ENCODE results near the gene RBM20.

The RBM20 gene

GRCh38 chr10:110742801-110743200 lies 98.7 kb downstream of the RBM20 start:
- DNase-seq: no peak

- DNase-seq: no peak
These were observed 100.6 kb downstream of the RBM20 start for GRCh38 chr10:110744782-110745181.

- peak; percentile 42 to 67 for DNase-seq
These were observed 102.2 kb downstream of the RBM20 start for GRCh38 chr10:110746254-110746826.

- DNase-seq: no peak
These were observed 103.0 kb downstream of the RBM20 start for GRCh38 chr10:110746969-110747608.

- no peak for DNase-seq
These were observed 103.7 kb downstream of the RBM20 start for GRCh38 chr10:110747609-110748464.

- no peak for DNase-seq
These were observed 104.8 kb downstream of the RBM20 start for GRCh38 chr10:110748970-110749369.

GRCh38 chr10:110750931-110751330 lies 106.8 kb downstream of the RBM20 start:
- DNase-seq: peak in 1 of 2 donors; percentile 43

- no peak for DNase-seq
These were observed 107.7 kb downstream of the RBM20 start for GRCh38 chr10:110751850-110752249.

- no peak for DNase-seq
These were observed 109.3 kb downstream of the RBM20 start for GRCh38 chr10:110753462-110753861.

GRCh38 chr10:110754375-110755105 lies 110.4 kb downstream of the RBM20 start:
- DNase-seq: no peak

GRCh38 chr10:110755781-110756180 lies 111.6 kb downstream of the RBM20 start:
- no peak for DNase-seq

GRCh38 chr10:110756876-110757275 lies 112.7 kb downstream of the RBM20 start:
- DNase-seq: no peak

GRCh38 chr10:110757586-110757985 lies 113.5 kb downstream of the RBM20 start:
- DNase-seq: no peak

GRCh38 chr10:110758128-110758765 lies 114.1 kb downstream of the RBM20 start:
- no peak for DNase-seq

- DNase-seq: no peak
These were observed 114.8 kb downstream of the RBM20 start for GRCh38 chr10:110758898-110759297.

- DNase-seq: no peak
These were observed 115.4 kb downstream of the RBM20 start for GRCh38 chr10:110759523-110759922.

GRCh38 chr10:110762109-110762848 lies 118.1 kb downstream of the RBM20 start:
- DNase-seq: no peak

GRCh38 chr10:110762849-110763211 lies 118.7 kb downstream of the RBM20 start:
- DNase-seq: no peak

- DNase-seq: no peak
These were observed 120.2 kb downstream of the RBM20 start for GRCh38 chr10:110764378-110764777.

- no peak for DNase-seq
These were observed 120.8 kb downstream of the RBM20 start for GRCh38 chr10:110764793-110765512.

Data from CD4-positive, alpha-beta T cell treated with Interferon alpha-2 for 1 hour (primary cell).